PC-9 (cell line): ENCODE measurements around the gene UBA7.

Experiments used
- CTCF ChIP-seq: fragments of 200-600 bp; sonication (generic); conservative IDR thresholded peaks from 2 replicates; pipeline ENCODE4 v1.6.1; 2017; ENCODE audit warnings: mixed run types, antibody characterized with exemption, mild to moderate bottlenecking, moderate library complexity
- EZH2 ChIP-seq: fragments of 200-600 bp; sonication (generic); IDR thresholded peaks from 2 replicates; pipeline ENCODE4 v1.8.0; 2017; ENCODE audit warnings: antibody characterized with exemption, low read depth

GRCh38 chr3:49787182-49787464, 26.6 kb downstream of the UBA7 start:
- TF ChIP-seq CTCF = no peak
- TF ChIP-seq EZH2 = no peak
